Prostate gland (tissue), 2 donors: ENCODE results near the gene KIAA0232. TPM values are rescaled to one million over a fixed set of nuclear protein-coding genes. Genes with fewer than 3 reads are reported as not detected.

Source experiments
- DNase-seq: peaks from one replicate; pipeline ENCODE4 v3.0.0-alpha.2; 2019; ENCODE audit warnings: low spot score
- H3K27ac ChIP-seq, 2 donors: fragments of 200-600 bp; sonication (generic); 2 replicates each; pipeline ENCODE4 v1.5.1; 2017 to 2019
- H3K27me3 ChIP-seq: fragments of 200-600 bp; sonication (generic); replicated peaks from 2 replicates; pipeline ENCODE4 v1.5.1; 2019; ENCODE audit not compliant: insufficient read depth
- H3K36me3 ChIP-seq, 2 donors: fragments of 200-600 bp; sonication (generic); 1 replicate in 1 of 2; 2 replicates in 1 of 2; pipeline versions ENCODE4 v1.5.1 to v1.8.1; 2017 to 2019
- H3K4me1 ChIP-seq: fragments of 200-600 bp; sonication (generic); replicated peaks from 2 replicates; pipeline ENCODE4 v1.5.1; 2019
- H3K4me3 ChIP-seq, 2 donors: fragments of 200-600 bp; sonication (generic); 2 replicates each; pipeline ENCODE4 v1.5.1; 2017 to 2019
- H3K9me3 ChIP-seq: fragments of 200-600 bp; sonication (generic); 2 replicates; pipeline ENCODE4 v1.5.1; 2017
- CTCF ChIP-seq, 4 experiments: fragments of 200-600 bp in 2 of 4; fragments of 450-650 bp in 2 of 4; sonication (generic) in 2 of 4; IDR thresholded peaks; 1 replicate in 3 of 4; 2 replicates in 1 of 4; pipeline ENCODE4 v1.5.1; 2016 to 2019; ENCODE audit warnings: antibody characterized with exemption in 4 of 4, mild to moderate bottlenecking in 2 of 4, moderate library complexity in 2 of 4
- POLR2A ChIP-seq: fragments of 450-650 bp; IDR thresholded peaks from one replicate; pipeline ENCODE4 v1.6.1; 2016; ENCODE audit warnings: antibody characterized with exemption, mild to moderate bottlenecking
- POLR2AphosphoS5 ChIP-seq: sonication (generic); formaldehyde crosslinking; IDR thresholded peaks from one replicate; pipeline ENCODE4 v1.6.1; 2017; ENCODE audit warnings: antibody characterized with exemption
- WGBS: methylation state at CpG from one replicate; pipeline ENCODE4 v1.1.5; 2018; 5-methylcytosine and 5-hydroxymethylcytosine counted together
- intact Hi-C: fragments of 100-400 bp; cut with DNase I; formaldehyde crosslinking; loops from one replicate; pipeline ENCODE4 v1.14.2; 2022
- total RNA-seq, 2 donors: library from RNA; depleted of rRNA; stranded (reverse); fragments of >200 nt; gene quantifications; one replicate each; pipeline ENCODE4 v1.1.0, GENCODE V29; 2016

The KIAA0232 gene
- total RNA-seq, 2 donors from 2014 or later = 35.3 to 42.1 TPM

GRCh38 chr4:6929812-6930464, 147.4 kb downstream of the KIAA0232 start:
- DNase-seq = no peak
- no peaks in the 10 kb centered on the region for H3K9me3 ChIP-seq
- no peak overlapping the region for H3K27ac ChIP-seq
- H3K4me3 ChIP-seq = no peak overlapping the region
- TF ChIP-seq POLR2AphosphoS5 (no peak), CTCF (IDR thresholded peaks at IDR 0.05) (no peak), POLR2A (no peak)
- intact Hi-C loops = no loop called here
- no peaks in the 10 kb centered on the region for H3K36me3 ChIP-seq
- H3K4me1 ChIP-seq = peaks cover 8% of the 10 kb centered on the region
- no peaks in the 10 kb centered on the region for H3K27me3 ChIP-seq
- WGBS = 60% methylated on average over 15 of the region's 15 CpGs

- H3K27me3 ChIP-seq = no peaks in the 10 kb centered on the region
- peaks cover under 1% of the 10 kb centered on the region for H3K4me1 ChIP-seq
- H3K9me3 ChIP-seq = no peaks in the 10 kb centered on the region
- no peak overlapping the region for H3K4me3 ChIP-seq
- no peak for TF ChIP-seq CTCF (IDR thresholded peaks at IDR 0.05)
- TF ChIP-seq POLR2AphosphoS5 = no peak
- no peak for TF ChIP-seq POLR2A
- WGBS = 94% methylated on average over 3 of the region's 3 CpGs
- H3K36me3 ChIP-seq = no peaks in the 10 kb centered on the region
- no peak for DNase-seq
- intact Hi-C loops = no loop called here
- H3K27ac ChIP-seq = no peak overlapping the region
Observed at GRCh38 chr4:6932475-6932874, 149.9 kb downstream of the KIAA0232 start.

GRCh38 chr4:6932918-6933317, 150.4 kb downstream of the KIAA0232 start:
- 76% methylated on average over 3 of the region's 3 CpGs for WGBS
- DNase-seq = no peak
- Histone ChIP-seq H3K27ac (no peak overlapping the region), H3K4me3 (no peak overlapping the region), H3K27me3 (no peaks in the 10 kb centered on the region), H3K36me3 (no peaks in the 10 kb centered on the region), H3K9me3 (no peaks in the 10 kb centered on the region), H3K4me1 (no peaks in the 10 kb centered on the region)
- intact Hi-C loops = no loop called here
- TF ChIP-seq POLR2AphosphoS5 = no peak
- TF ChIP-seq CTCF (IDR thresholded peaks at IDR 0.05) = no peak
- no peak for TF ChIP-seq POLR2A

Other genes starting within 250 kb of the KIAA0232 start
- 10 to 100 TPM; 52.7 to 69.5 TPM for gene MAN2B2, start 207.5 kb upstream of the KIAA0232 start, total RNA-seq
- gene MRFAP1, start 142.0 kb upstream of the KIAA0232 start, total RNA-seq = 100 to 1,000 TPM; 256 to 298 TPM
- gene S100P, start 88.8 kb upstream of the KIAA0232 start, total RNA-seq = 10 to 100 TPM in 1 of 2 donors, 1 to 10 TPM in 1; 7.3 to 21.9 TPM
- gene MRFAP1L1, start 72.9 kb upstream of the KIAA0232 start, total RNA-seq = 10 to 100 TPM; 65.2 to 81.9 TPM
- 10 to 100 TPM; 20.4 to 35.2 TPM for gene BLOC1S4, start 66.6 kb upstream of the KIAA0232 start, total RNA-seq
- 10 to 100 TPM; 56.2 to 90.5 TPM for gene TBC1D14, start 127.1 kb downstream of the KIAA0232 start, total RNA-seq